HFFc6 (cell line): ENCODE data around the gene ETNPPL. TPM values are rescaled to one million over a fixed set of nuclear protein-coding genes. Genes with fewer than 3 reads are reported as not detected.

ENCODE experiments used
- DNase-seq: peaks from one replicate; pipeline ENCODE4 v3.0.0-alpha.2; 2018
- H3K27ac Mint-ChIP-seq: 2 replicates; pipeline ENCODE4 v1.8.0; 2020; ENCODE audit warnings: mild to moderate bottlenecking, mixed read lengths
- H3K27me3 Mint-ChIP-seq: 2 replicates; pipeline ENCODE4 v1.8.0; 2021; ENCODE audit warnings: mild to moderate bottlenecking, moderate library complexity, mixed read lengths; ENCODE audit not compliant: insufficient read depth
- H3K36me3 Mint-ChIP-seq: 2 replicates; pipeline ENCODE4 v1.8.0; 2021; ENCODE audit warnings: low read depth, mixed read lengths
- H3K4me1 Mint-ChIP-seq: 2 replicates; pipeline ENCODE4 v1.8.0; 2020; ENCODE audit warnings: low read depth, mixed read lengths
- H3K4me3 Mint-ChIP-seq: 2 replicates; pipeline ENCODE4 v1.8.0; 2020; ENCODE audit warnings: mild to moderate bottlenecking, moderate library complexity, mixed read lengths
- H3K9me3 Mint-ChIP-seq: 2 replicates; pipeline ENCODE4 v1.8.0; 2020; ENCODE audit warnings: mild to moderate bottlenecking, mixed read lengths
- total RNA-seq, 6 experiments: library from RNA; stranded (reverse); fragmentation: NEBNext Ultra II Directional; extraction: Animal tissue kit (Norgen Biotek cat#: 25700); gene quantifications; 2 replicates in 1 of 6; 3 replicates in 5 of 6; pipeline ENCODE4 v1.2.3, GENCODE V29; 2021
- TF ChIP-seq, protein P1 (sequence below): fragments of 200-600 bp; sonication (generic); IDR thresholded peaks from 2 replicates; pipeline ENCODE4 v1.5.0; 2021; ENCODE audit warnings: antibody characterized with exemption, mild to moderate bottlenecking

The ETNPPL gene
- total RNA-seq, 6 experiments from 2014 or later: not detected

DNA sequence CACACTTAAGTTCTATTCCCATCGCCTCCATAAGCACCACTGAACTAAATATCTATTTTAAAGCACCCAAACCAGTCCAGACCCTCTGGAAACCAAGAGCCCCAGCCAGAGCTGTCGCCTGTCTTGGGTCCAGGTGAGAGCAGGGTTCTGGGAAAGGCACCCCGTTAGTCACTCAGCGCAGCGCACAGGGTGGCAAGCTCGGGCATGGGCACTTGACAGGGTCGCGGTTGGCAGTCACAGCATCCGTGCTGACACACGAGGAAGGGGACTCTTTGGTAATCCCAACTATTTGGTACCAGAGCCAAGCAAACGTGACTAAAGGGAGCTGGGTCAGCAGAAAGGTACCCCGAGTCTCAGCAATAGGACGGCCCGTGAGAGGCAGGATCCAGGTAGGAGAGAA is 24.3 kb upstream of the ETNPPL start:
- TF ChIP-seq, protein P1, sequence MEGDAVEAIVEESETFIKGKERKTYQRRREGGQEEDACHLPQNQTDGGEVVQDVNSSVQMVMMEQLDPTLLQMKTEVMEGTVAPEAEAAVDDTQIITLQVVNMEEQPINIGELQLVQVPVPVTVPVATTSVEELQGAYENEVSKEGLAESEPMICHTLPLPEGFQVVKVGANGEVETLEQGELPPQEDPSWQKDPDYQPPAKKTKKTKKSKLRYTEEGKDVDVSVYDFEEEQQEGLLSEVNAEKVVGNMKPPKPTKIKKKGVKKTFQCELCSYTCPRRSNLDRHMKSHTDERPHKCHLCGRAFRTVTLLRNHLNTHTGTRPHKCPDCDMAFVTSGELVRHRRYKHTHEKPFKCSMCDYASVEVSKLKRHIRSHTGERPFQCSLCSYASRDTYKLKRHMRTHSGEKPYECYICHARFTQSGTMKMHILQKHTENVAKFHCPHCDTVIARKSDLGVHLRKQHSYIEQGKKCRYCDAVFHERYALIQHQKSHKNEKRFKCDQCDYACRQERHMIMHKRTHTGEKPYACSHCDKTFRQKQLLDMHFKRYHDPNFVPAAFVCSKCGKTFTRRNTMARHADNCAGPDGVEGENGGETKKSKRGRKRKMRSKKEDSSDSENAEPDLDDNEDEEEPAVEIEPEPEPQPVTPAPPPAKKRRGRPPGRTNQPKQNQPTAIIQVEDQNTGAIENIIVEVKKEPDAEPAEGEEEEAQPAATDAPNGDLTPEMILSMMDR: no peak
- Mint-ChIP-seq H3K4me1 (no peaks in the 10 kb centered on the region), H3K36me3 (no peaks in the 10 kb centered on the region), H3K9me3 (no peaks in the 10 kb centered on the region), H3K27ac (no peak overlapping the region), H3K4me3 (no peak overlapping the region), H3K27me3 (no peaks in the 10 kb centered on the region; the same call in 1 of the 2 replicates)
- DNase-seq: no peak

DNA sequence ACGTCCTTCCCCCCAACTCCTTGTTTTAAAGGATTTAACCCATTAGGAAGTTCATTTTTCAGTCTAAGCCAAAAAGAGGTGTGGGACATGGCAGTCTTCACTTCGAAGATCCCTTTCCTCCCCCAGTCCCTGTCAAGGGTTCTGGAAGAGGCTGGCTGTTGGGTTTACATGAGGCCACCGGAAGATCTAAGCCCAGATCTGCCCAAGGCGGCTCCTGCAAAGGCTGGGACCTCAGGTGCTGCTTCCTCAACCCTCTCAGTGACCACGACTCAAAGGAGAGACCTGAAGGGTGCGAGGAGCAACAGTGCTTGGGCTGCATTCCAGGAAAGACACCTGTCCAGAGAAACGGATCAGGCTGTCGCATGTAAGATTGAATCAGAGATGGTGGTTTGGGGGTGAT is 23.5 kb upstream of the ETNPPL start:
- Mint-ChIP-seq H3K9me3 (no peaks in the 10 kb centered on the region), H3K4me3 (no peak overlapping the region), H3K4me1 (no peaks in the 10 kb centered on the region), H3K27me3 (no peaks in the 10 kb centered on the region; the same call in 1 of the 2 replicates), H3K36me3 (no peaks in the 10 kb centered on the region), H3K27ac (no peak overlapping the region)
- no peak for DNase-seq
- TF ChIP-seq, protein P1: no peak

DNA sequence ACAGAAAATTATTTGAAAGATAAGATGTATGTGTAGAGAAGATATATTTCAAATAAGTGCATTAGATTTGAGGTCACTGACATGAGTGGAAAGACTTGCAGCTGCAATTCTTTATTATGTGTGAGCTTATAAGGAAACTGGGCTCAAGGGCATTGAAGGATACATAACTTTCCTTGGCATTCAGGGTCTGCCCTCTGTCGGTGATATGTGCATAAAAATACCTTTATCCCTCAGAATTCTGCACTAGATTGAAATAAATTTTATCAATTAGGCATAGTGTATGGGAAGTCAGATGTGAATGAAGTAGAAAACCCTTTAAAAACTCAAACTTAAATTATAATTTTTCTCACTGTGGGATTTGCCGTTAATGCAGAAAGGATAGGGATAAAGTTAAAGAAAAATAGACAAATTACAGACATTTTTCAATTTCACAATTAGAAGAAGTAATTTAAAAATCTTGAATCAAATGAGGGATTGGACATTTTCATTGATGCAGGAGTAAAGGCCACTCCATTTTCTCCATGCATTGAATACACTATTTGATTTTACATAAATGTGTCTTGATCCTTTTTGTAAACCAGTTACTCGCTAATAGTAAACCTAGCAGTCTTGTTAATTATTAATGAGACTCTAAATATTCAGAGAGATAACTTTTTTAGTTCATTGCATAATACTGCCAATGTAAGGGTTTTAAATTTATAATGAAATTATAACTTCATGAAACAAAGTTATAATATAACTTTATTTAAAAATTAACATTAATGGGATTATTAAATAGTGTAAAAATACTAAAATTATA is 21.0 kb upstream of the ETNPPL start:
- H3K4me1 Mint-ChIP-seq: no peaks in the 10 kb centered on the region
- no peaks in the 10 kb centered on the region for H3K9me3 Mint-ChIP-seq
- no peaks in the 10 kb centered on the region for H3K36me3 Mint-ChIP-seq
- DNase-seq: no peak
- TF ChIP-seq, protein P1: peak; percentile 72
- no peak overlapping the region for H3K4me3 Mint-ChIP-seq
- peaks cover 3% of the 10 kb centered on the region for H3K27me3 Mint-ChIP-seq
- H3K27ac Mint-ChIP-seq: no peak overlapping the region

DNA sequence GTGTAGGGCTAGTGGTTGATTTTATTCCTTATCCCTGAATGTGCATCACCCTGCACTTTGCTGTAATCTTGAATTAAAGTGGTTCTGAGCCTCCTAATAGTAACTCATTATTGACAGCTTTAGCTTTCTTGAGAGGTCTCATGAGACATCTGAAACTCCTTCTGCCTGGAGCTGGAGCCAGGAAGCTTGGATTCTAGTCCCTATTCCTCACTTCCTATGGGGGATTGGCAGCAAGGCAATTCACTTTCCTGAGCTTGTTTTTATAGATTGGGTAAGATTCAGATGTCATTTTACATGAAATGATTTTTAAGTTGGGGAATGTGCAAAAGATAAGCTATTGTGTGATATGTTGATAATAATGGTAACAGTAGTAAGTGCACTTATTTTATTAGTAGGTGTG is 17.1 kb upstream of the ETNPPL start:
- no peak overlapping the region for H3K4me3 Mint-ChIP-seq
- TF ChIP-seq, protein P1: no peak
- H3K27ac Mint-ChIP-seq: no peak overlapping the region
- no peak for DNase-seq
- no peaks in the 10 kb centered on the region for H3K4me1 Mint-ChIP-seq
- peaks cover 3% of the 10 kb centered on the region for H3K27me3 Mint-ChIP-seq
- no peaks in the 10 kb centered on the region for H3K36me3 Mint-ChIP-seq
- H3K9me3 Mint-ChIP-seq: no peaks in the 10 kb centered on the region

DNA sequence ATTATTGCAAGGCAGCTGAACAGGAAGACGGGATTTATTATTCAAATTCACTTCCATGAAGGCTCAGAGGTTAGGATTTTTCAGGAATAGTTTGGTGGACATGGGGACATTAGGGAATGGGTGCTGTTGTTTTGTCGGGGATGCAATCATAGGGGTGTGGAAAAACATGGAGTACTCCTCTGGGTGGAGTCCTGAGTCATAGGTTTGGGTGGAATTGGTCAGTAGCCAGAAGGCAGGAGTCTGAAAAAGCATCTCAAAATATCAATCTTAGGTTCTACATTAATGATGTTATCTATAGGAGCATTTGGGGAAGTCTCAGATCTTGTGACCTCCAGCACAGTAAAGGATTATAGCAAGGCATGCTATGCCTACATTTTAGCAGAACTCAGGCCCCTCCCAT is 14.5 kb upstream of the ETNPPL start:
- H3K4me1 Mint-ChIP-seq: no peaks in the 10 kb centered on the region
- DNase-seq: no peak
- H3K27ac Mint-ChIP-seq: no peak overlapping the region
- no peak overlapping the region for H3K4me3 Mint-ChIP-seq
- no peaks in the 10 kb centered on the region for H3K36me3 Mint-ChIP-seq
- TF ChIP-seq, protein P1: no peak
- no peaks in the 10 kb centered on the region for H3K9me3 Mint-ChIP-seq
- H3K27me3 Mint-ChIP-seq: peaks cover 5% of the 10 kb centered on the region
